ENCODE results near the gene PRR5L.

The PRR5L gene

GRCh38 chr11:36356201-36356600 is 60.1 kb downstream of the PRR5L start:
- H3K27ac ChIP-seq (ENCODE audit: low read depth, low read length), result no peak overlapping the region
- no peak overlapping the region for H3K4me2 ChIP-seq (ENCODE audit: low read depth, low read length, poor library complexity, severe bottlenecking)
- H3K27me3 ChIP-seq (ENCODE audit: low read length), result no peaks in the 10 kb centered on the region
- no peaks in the 10 kb centered on the region for H3K9me3 ChIP-seq (ENCODE audit: insufficient read depth, low read length)
- no peaks in the 10 kb centered on the region for H3K9me2 ChIP-seq (replicated peaks; ENCODE audit: insufficient read depth, low read length)
- H3K79me2 ChIP-seq (ENCODE audit: insufficient read depth, low read length), result no peaks in the 10 kb centered on the region
- no peak overlapping the region for H2AFZ ChIP-seq (ENCODE audit: low read depth, low read length, severe bottlenecking)
- no peak overlapping the region for H3K4me3 ChIP-seq (ENCODE audit: insufficient read depth, low read length, poor library complexity, severe bottlenecking)
- no peak overlapping the region for H3K9ac ChIP-seq (ENCODE audit: low read length)
- TF ChIP-seq CTCF (IDR thresholded peaks at IDR 0.05; ENCODE audit: insufficient read depth, low read length, poor library complexity, severe bottlenecking) (no peak), EZH2phosphoT487 (conservative IDR thresholded peaks at IDR 0.05; ENCODE audit: low read length) (no peak)
- H3K36me3 ChIP-seq (ENCODE audit: low read length), result no peaks in the 10 kb centered on the region
- no peaks in the 10 kb centered on the region for H4K20me1 ChIP-seq (ENCODE audit: low read depth, low read length)
- no peaks in the 10 kb centered on the region for H3F3A ChIP-seq (ENCODE audit: insufficient read depth)

- no peak overlapping the region for H2AFZ ChIP-seq (ENCODE audit: low read depth, low read length, severe bottlenecking)
Measured at GRCh38 chr11:36357831-36358230, 61.7 kb downstream of the PRR5L start.

GRCh38 chr11:36358436-36358835 is 62.3 kb downstream of the PRR5L start:
- H3F3A ChIP-seq (ENCODE audit: insufficient read depth), result no peaks in the 10 kb centered on the region
- H3K9me3 ChIP-seq (ENCODE audit: insufficient read depth, low read length), result no peaks in the 10 kb centered on the region
- H3K36me3 ChIP-seq (ENCODE audit: low read length), result no peaks in the 10 kb centered on the region
- no peaks in the 10 kb centered on the region for H4K20me1 ChIP-seq (ENCODE audit: low read depth, low read length)
- H3K9ac ChIP-seq (ENCODE audit: low read length), result no peak overlapping the region
- H3K9me2 ChIP-seq (replicated peaks; ENCODE audit: insufficient read depth, low read length), result no peaks in the 10 kb centered on the region
- no peak overlapping the region for H3K4me2 ChIP-seq (ENCODE audit: low read depth, low read length, poor library complexity, severe bottlenecking)
- no peak overlapping the region for H3K4me3 ChIP-seq (ENCODE audit: insufficient read depth, low read length, poor library complexity, severe bottlenecking)
- no peaks in the 10 kb centered on the region for H3K79me2 ChIP-seq (ENCODE audit: insufficient read depth, low read length)
- no peak overlapping the region for H2AFZ ChIP-seq (ENCODE audit: low read depth, low read length, severe bottlenecking)
- H3K27me3 ChIP-seq (ENCODE audit: low read length), result no peaks in the 10 kb centered on the region
- TF ChIP-seq CTCF (IDR thresholded peaks at IDR 0.05; ENCODE audit: insufficient read depth, low read length, poor library complexity, severe bottlenecking), result no peak
- no peak for TF ChIP-seq EZH2phosphoT487 (conservative IDR thresholded peaks at IDR 0.05; ENCODE audit: low read length)
- no peak overlapping the region for H3K27ac ChIP-seq (ENCODE audit: low read depth, low read length)

More at GRCh38 chr11:36357831-36358230, 61.7 kb downstream of the PRR5L start:
- Histone ChIP-seq H3K4me2 (ENCODE audit: low read depth, low read length, poor library complexity, severe bottlenecking) (no peak overlapping the region), H3K9me3 (ENCODE audit: insufficient read depth, low read length) (no peaks in the 10 kb centered on the region), H3K27ac (ENCODE audit: low read depth, low read length) (no peak overlapping the region), H4K20me1 (ENCODE audit: low read depth, low read length) (no peaks in the 10 kb centered on the region), H3K27me3 (ENCODE audit: low read length) (no peaks in the 10 kb centered on the region), H3F3A (ENCODE audit: insufficient read depth) (no peaks in the 10 kb centered on the region), H3K36me3 (ENCODE audit: low read length) (no peaks in the 10 kb centered on the region), H3K9ac (ENCODE audit: low read length) (no peak overlapping the region), H3K4me3 (ENCODE audit: insufficient read depth, low read length, poor library complexity, severe bottlenecking) (no peak overlapping the region), H3K79me2 (ENCODE audit: insufficient read depth, low read length) (no peaks in the 10 kb centered on the region), H3K9me2 (replicated peaks; ENCODE audit: insufficient read depth, low read length) (no peaks in the 10 kb centered on the region)
- TF ChIP-seq EZH2phosphoT487 (conservative IDR thresholded peaks at IDR 0.05; ENCODE audit: low read length) (no peak), CTCF (IDR thresholded peaks at IDR 0.05; ENCODE audit: insufficient read depth, low read length, poor library complexity, severe bottlenecking) (no peak)

Data from SU-DHL-6 (cell line).